Activated CD4-positive, alpha-beta T cell treated with anti-CD3 and anti-CD28 coated beads, Interleukin-2, amount 50 U/mL, for 1 hour (primary cell): ENCODE measurements around the gene MEIS1.

ENCODE experiments used
- DNase-seq: peaks from one replicate; pipeline ENCODE4 v3.0.0-alpha.2; 2020

MEIS1 gene

DNA sequence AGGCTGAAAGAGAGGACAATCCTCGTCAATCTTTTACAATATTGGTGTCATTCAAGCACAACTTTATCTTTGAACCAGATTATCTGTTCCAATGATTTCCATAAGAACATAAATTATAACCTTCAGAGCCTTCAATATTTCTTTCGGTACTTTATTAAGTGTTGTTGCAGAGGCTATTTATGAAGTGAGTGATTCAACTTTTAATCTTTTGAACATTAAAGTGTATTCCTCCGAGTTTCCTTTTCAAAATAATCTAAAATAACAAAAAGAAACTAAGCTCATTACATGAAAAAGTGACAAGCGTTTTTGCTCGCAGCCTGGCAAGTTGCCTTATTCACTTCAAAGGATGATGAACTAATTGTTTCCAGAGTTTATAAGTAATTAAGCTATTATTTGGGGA is 149.0 kb downstream of the MEIS1 start:
- DNase-seq: no peak

DNA sequence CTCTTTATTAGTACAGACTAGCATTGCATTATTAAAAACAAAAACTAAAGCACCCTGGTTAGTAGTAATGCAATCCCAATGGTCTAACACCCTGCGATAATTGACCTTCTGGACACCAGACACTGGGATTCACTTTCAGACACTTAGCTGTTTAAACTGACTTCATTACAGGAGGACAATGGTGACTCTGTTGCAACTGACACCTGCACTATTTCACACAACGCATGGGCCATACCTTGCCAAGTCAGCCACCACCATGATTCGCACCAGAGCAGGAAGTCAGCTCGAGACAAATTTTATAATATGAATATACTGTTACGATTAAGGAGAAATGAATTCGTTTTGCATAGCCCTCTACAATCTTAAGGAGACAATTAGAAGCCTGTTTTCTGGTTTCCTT is 150.7 kb downstream of the MEIS1 start:
- no peak for DNase-seq

DNA sequence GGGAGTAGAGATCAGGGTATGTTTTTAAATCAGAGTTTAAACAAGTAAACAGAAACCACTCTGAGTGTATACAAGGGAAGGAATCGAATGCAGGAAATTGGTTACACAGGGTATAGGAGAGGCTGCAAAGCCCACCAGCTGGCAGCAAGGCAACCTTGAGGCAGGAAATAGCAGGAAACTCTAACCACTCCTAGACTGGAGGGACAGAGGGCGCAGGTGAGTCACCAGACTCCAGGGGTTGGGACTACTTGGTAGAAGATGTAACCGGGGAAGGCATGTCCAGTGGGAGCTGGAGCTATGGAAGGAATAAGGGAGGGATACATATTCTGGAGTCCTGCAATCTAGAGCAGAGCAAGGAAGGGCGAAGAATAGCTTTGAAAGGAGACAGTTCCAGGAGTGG is 152.3 kb downstream of the MEIS1 start:
- no peak for DNase-seq

DNA sequence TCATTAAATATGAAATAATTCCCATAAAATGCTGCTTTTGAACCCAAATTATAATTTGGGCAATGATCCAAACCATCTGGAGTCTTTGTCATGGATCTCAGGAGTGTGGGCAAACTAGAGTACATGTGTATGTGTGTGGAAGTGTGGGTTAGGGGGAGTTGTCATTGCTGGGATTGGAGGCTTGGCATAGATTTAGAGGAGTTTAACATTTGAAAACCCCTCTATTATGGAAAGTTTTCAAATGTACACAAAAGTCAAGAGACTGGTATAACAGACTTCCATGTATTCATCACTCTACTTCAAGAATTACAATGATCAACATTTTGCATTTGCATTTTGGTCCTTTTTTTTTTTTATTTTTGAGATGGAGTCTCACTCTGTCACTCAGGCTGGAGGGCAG is 159.1 kb downstream of the MEIS1 start:
- no peak for DNase-seq

GRCh38 chr2:66595556-66595955 is 160.6 kb downstream of the MEIS1 start:
- DNase-seq: no peak

DNA sequence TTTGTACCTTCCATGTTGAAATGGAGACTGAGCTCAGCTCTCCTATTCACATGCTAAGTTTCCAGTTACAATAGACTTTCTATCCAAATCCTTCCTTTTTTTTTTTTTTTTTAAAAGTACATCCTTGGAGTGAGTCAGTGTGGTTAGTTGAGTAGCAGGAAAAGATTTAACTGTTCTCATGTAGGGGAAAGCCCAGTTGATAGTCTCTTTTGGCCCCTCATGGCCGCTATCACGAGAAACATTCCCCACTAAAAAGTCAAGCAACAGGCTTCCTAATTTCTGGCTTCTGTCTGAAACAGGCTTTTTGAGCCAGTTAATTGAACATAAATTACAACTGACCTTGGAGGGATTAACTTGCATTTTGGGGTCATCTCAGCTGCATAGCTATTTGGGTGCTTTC is 161.3 kb downstream of the MEIS1 start:
- no peak for DNase-seq

GRCh38 chr2:66601624-66602023 is 166.7 kb downstream of the MEIS1 start:
- no peak for DNase-seq

DNA sequence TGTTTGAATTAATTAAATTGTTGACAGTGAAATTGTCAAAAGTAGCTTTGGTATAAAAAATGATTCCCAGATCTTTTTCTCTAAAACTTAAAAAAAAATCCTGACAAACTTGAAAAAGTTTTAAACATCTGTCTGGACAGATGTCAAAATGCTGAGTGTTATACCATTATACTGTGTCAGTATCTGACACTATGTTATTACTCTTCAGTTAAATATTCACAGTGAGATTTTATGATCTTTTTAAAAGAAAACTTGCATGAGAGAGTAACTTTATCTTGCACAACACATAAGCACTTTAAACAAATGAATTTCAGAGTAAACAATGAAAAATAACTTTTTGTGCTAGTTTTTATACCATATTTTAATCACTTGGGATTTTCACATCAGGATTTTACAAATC is 167.4 kb downstream of the MEIS1 start:
- no peak for DNase-seq

- DNase-seq: no peak
These were observed 169.4 kb downstream of the MEIS1 start for GRCh38 chr2:66604326-66604725.

DNA sequence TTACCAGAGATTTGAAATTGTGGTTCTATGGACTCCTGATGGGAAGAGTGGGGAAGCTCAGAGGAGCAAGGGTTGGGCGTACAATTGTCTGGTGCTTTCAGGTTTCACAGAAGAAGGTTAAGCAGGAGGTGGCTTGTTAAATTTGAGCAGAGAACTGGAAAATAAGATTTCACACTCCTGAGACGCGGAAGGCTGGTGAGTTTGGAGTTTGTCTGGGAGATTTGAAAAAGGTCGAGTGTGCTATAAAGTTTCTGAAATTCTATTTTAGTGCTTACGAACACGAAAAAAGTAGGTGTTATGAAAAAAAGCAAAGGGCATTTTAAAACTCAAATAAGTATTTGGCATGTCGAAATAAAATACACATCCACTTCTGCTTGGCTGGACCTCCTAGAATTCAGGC is 170.1 kb downstream of the MEIS1 start:
- DNase-seq: no peak

DNA sequence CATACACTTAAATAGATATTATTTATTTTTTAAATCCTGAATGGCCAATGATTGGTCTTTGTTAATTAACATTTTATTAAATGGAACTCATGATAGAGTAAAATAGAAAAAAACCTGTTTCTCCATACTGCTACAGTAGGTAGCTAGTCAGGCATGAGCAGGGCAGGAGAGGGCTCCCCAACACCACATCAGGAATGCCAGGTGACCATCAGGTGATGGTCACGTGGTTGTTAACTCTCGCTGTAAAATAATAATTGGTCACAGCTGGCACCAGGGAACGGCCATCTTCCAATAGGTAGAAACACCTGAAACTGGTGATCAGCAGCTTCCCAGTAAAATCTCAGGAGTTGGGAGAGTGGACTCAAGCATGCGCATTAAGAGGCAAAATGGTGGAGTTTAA is 172.2 kb downstream of the MEIS1 start:
- no peak for DNase-seq
